Measurements from ENCODE around the gene CTDSPL.

CTDSPL gene

GRCh38 chr3:37862903-37863815 lies 1.5 kb downstream of the CTDSPL start:
- Histone ChIP-seq H2BK12ac (ENCODE audit: low read length in 2 of 2) (peak overlapping the region in 1 of 2 experiments; percentile 66), H3K79me1 (replicated peaks; ENCODE audit: low read length, poor library complexity, severe bottlenecking) (peaks cover 20% of the 10 kb centered on the region), H2AK5ac (ENCODE audit: low read length, severe bottlenecking) (peak overlapping the region; percentile 27), H3K27me3 (ENCODE audit: control insufficient read depth in 1 of 2, insufficient read depth in 1 of 2, low read length in 2 of 2) (no peaks in the 10 kb centered on the region), H3K14ac (ENCODE audit: low read length in 2 of 2) (peak overlapping the region in 1 of 2 experiments; percentile 3), H3K9me3 (ENCODE audit: control insufficient read depth, low read length) (no peaks in the 10 kb centered on the region), H3K4me3 (ENCODE audit: insufficient read depth in 1 of 2, low read depth in 1 of 2, low read length in 2 of 2) (peak overlapping the region; percentile 88 to 89), H3K18ac (ENCODE audit: low read depth in 1 of 2, low read length in 2 of 2) (peak overlapping the region; percentile 58 to 71), H3K4ac (ENCODE audit: low read depth in 1 of 2, low read length in 2 of 2) (peak overlapping the region in 1 of 2 experiments; percentile 77), H3K4me2 (ENCODE audit: low read length, poor library complexity, severe bottlenecking) (peak overlapping the region; percentile 68), H3K36me3 (ENCODE audit: control insufficient read depth in 1 of 2, insufficient read depth in 2 of 2, low read depth in 1 of 2, low read length in 2 of 2) (peaks cover 0 to 9% of the 10 kb centered on the region in 2 experiments), H3K27ac (ENCODE audit: low read length, poor library complexity, severe bottlenecking) (peak overlapping the region; percentile 39), H3K23ac (ENCODE audit: low read length in 2 of 2) (no peak overlapping the region), H3K4me1 (ENCODE audit: control insufficient read depth, insufficient read depth, low read depth, low read length) (peaks cover 26% of the 10 kb centered on the region), H2BK5ac (ENCODE audit: low read depth, low read length, poor library complexity, severe bottlenecking) (no peak overlapping the region), H2BK15ac (ENCODE audit: low read depth, poor library complexity, severe bottlenecking) (peak overlapping the region; percentile 41), H4K8ac (ENCODE audit: low read length) (no peak overlapping the region), H2BK120ac (ENCODE audit: low read depth, low read length) (peak overlapping the region; percentile 3), H3K9ac (ENCODE audit: low read length) (peak overlapping the region; percentile 81), H4K91ac (ENCODE audit: low read length) (peak overlapping the region; percentile 1), H2AFZ (ENCODE audit: low read depth, low read length) (no peak overlapping the region)
- no peak for DNase-seq
- WGBS: 30% methylated on average over 11 of the region's 13 CpGs

- H3K27me3 ChIP-seq (ENCODE audit: control insufficient read depth in 1 of 2, insufficient read depth in 1 of 2, low read length in 2 of 2): no peaks in the 10 kb centered on the region
- no peak overlapping the region for H2BK15ac ChIP-seq (ENCODE audit: low read depth, poor library complexity, severe bottlenecking)
- H2BK120ac ChIP-seq (ENCODE audit: low read depth, low read length): no peak overlapping the region
- H2BK5ac ChIP-seq (ENCODE audit: low read depth, low read length, poor library complexity, severe bottlenecking): no peak overlapping the region
- peaks cover 16% of the 10 kb centered on the region for H3K79me1 ChIP-seq (replicated peaks; ENCODE audit: low read length, poor library complexity, severe bottlenecking)
- H3K27ac ChIP-seq (ENCODE audit: low read length, poor library complexity, severe bottlenecking): peak overlapping the region; percentile 39
- H3K18ac ChIP-seq (ENCODE audit: low read depth in 1 of 2, low read length in 2 of 2): no peak overlapping the region
- no peak overlapping the region for H3K9ac ChIP-seq (ENCODE audit: low read length)
- H2AK5ac ChIP-seq (ENCODE audit: low read length, severe bottlenecking): no peak overlapping the region
- H3K4me1 ChIP-seq (ENCODE audit: control insufficient read depth, insufficient read depth, low read depth, low read length): peaks cover 26% of the 10 kb centered on the region
- WGBS: 31% methylated on average over 3 of the region's 5 CpGs
- no peak overlapping the region for H3K23ac ChIP-seq (ENCODE audit: low read length in 2 of 2)
- no peak overlapping the region for H3K14ac ChIP-seq (ENCODE audit: low read length in 2 of 2)
- peak overlapping the region; percentile 68 for H3K4me2 ChIP-seq (ENCODE audit: low read length, poor library complexity, severe bottlenecking)
- H3K4ac ChIP-seq (ENCODE audit: low read depth in 1 of 2, low read length in 2 of 2): no peak overlapping the region
- peak; percentile 19 for DNase-seq
- H4K91ac ChIP-seq (ENCODE audit: low read length): no peak overlapping the region
- H2BK12ac ChIP-seq (ENCODE audit: low read length in 2 of 2): no peak overlapping the region
- peaks cover 0 to 9% of the 10 kb centered on the region in 2 experiments for H3K36me3 ChIP-seq (ENCODE audit: control insufficient read depth in 1 of 2, insufficient read depth in 2 of 2, low read depth in 1 of 2, low read length in 2 of 2)
- H3K4me3 ChIP-seq (ENCODE audit: insufficient read depth in 1 of 2, low read depth in 1 of 2, low read length in 2 of 2): peak overlapping the region in 1 of 2 experiments; percentile 88
- no peaks in the 10 kb centered on the region for H3K9me3 ChIP-seq (ENCODE audit: control insufficient read depth, low read length)
- H4K8ac ChIP-seq (ENCODE audit: low read length): no peak overlapping the region
- H2AFZ ChIP-seq (ENCODE audit: low read depth, low read length): no peak overlapping the region
Measured at GRCh38 chr3:37863949-37864822, 2.5 kb downstream of the CTDSPL start.

- H3K36me3 ChIP-seq (ENCODE audit: control insufficient read depth in 1 of 2, insufficient read depth in 2 of 2, low read depth in 1 of 2, low read length in 2 of 2): peaks cover 0 to 8% of the 10 kb centered on the region in 2 experiments
- H2BK12ac ChIP-seq (ENCODE audit: low read length in 2 of 2): no peak overlapping the region
- H3K4ac ChIP-seq (ENCODE audit: low read depth in 1 of 2, low read length in 2 of 2): no peak overlapping the region
- no peak overlapping the region for H2AK5ac ChIP-seq (ENCODE audit: low read length, severe bottlenecking)
- no peak overlapping the region for H3K27ac ChIP-seq (ENCODE audit: low read length, poor library complexity, severe bottlenecking)
- no peak overlapping the region for H3K4me2 ChIP-seq (ENCODE audit: low read length, poor library complexity, severe bottlenecking)
- H3K18ac ChIP-seq (ENCODE audit: low read depth in 1 of 2, low read length in 2 of 2): no peak overlapping the region
- no peak overlapping the region for H2BK5ac ChIP-seq (ENCODE audit: low read depth, low read length, poor library complexity, severe bottlenecking)
- no peak overlapping the region for H3K14ac ChIP-seq (ENCODE audit: low read length in 2 of 2)
- no peak overlapping the region for H4K91ac ChIP-seq (ENCODE audit: low read length)
- H3K23ac ChIP-seq (ENCODE audit: low read length in 2 of 2): no peak overlapping the region
- no peak overlapping the region for H3K9ac ChIP-seq (ENCODE audit: low read length)
- DNase-seq: no peak
- H3K79me1 ChIP-seq (replicated peaks; ENCODE audit: low read length, poor library complexity, severe bottlenecking): peaks cover 12% of the 10 kb centered on the region
- H3K27me3 ChIP-seq (ENCODE audit: control insufficient read depth in 1 of 2, insufficient read depth in 1 of 2, low read length in 2 of 2): no peaks in the 10 kb centered on the region
- H2BK15ac ChIP-seq (ENCODE audit: low read depth, poor library complexity, severe bottlenecking): no peak overlapping the region
- WGBS: 43% methylated on average over 1 of the region's 1 CpG
- no peaks in the 10 kb centered on the region for H3K9me3 ChIP-seq (ENCODE audit: control insufficient read depth, low read length)
- H2BK120ac ChIP-seq (ENCODE audit: low read depth, low read length): no peak overlapping the region
- no peak overlapping the region for H4K8ac ChIP-seq (ENCODE audit: low read length)
- H3K4me3 ChIP-seq (ENCODE audit: insufficient read depth in 1 of 2, low read depth in 1 of 2, low read length in 2 of 2): no peak overlapping the region
- H2AFZ ChIP-seq (ENCODE audit: low read depth, low read length): no peak overlapping the region
- H3K4me1 ChIP-seq (ENCODE audit: control insufficient read depth, insufficient read depth, low read depth, low read length): peaks cover 25% of the 10 kb centered on the region
Measured at GRCh38 chr3:37864904-37865303, 3.2 kb downstream of the CTDSPL start.

GRCh38 chr3:37867144-37867543 lies 5.5 kb downstream of the CTDSPL start:
- no peak overlapping the region for H2BK12ac ChIP-seq (ENCODE audit: low read length in 2 of 2)
- H2AK5ac ChIP-seq (ENCODE audit: low read length, severe bottlenecking): no peak overlapping the region
- H3K4me3 ChIP-seq (ENCODE audit: insufficient read depth in 1 of 2, low read depth in 1 of 2, low read length in 2 of 2): no peak overlapping the region
- H3K36me3 ChIP-seq (ENCODE audit: control insufficient read depth in 1 of 2, insufficient read depth in 2 of 2, low read depth in 1 of 2, low read length in 2 of 2): no peaks in the 10 kb centered on the region
- H3K27ac ChIP-seq (ENCODE audit: low read length, poor library complexity, severe bottlenecking): no peak overlapping the region
- no peak overlapping the region for H2AFZ ChIP-seq (ENCODE audit: low read depth, low read length)
- no peak overlapping the region for H4K8ac ChIP-seq (ENCODE audit: low read length)
- no peaks in the 10 kb centered on the region for H3K9me3 ChIP-seq (ENCODE audit: control insufficient read depth, low read length)
- no peak overlapping the region for H2BK120ac ChIP-seq (ENCODE audit: low read depth, low read length)
- H3K23ac ChIP-seq (ENCODE audit: low read length in 2 of 2): no peak overlapping the region
- no peak overlapping the region for H4K91ac ChIP-seq (ENCODE audit: low read length)
- H2BK5ac ChIP-seq (ENCODE audit: low read depth, low read length, poor library complexity, severe bottlenecking): no peak overlapping the region
- peaks cover 6% of the 10 kb centered on the region for H3K79me1 ChIP-seq (replicated peaks; ENCODE audit: low read length, poor library complexity, severe bottlenecking)
- no peak overlapping the region for H3K18ac ChIP-seq (ENCODE audit: low read depth in 1 of 2, low read length in 2 of 2)
- no peaks in the 10 kb centered on the region for H3K27me3 ChIP-seq (ENCODE audit: control insufficient read depth in 1 of 2, insufficient read depth in 1 of 2, low read length in 2 of 2)
- no peak overlapping the region for H3K14ac ChIP-seq (ENCODE audit: low read length in 2 of 2)
- peaks cover 18% of the 10 kb centered on the region for H3K4me1 ChIP-seq (ENCODE audit: control insufficient read depth, insufficient read depth, low read depth, low read length)
- no peak overlapping the region for H3K4ac ChIP-seq (ENCODE audit: low read depth in 1 of 2, low read length in 2 of 2)
- no peak overlapping the region for H3K4me2 ChIP-seq (ENCODE audit: low read length, poor library complexity, severe bottlenecking)
- DNase-seq: no peak
- no peak overlapping the region for H3K9ac ChIP-seq (ENCODE audit: low read length)
- no peak overlapping the region for H2BK15ac ChIP-seq (ENCODE audit: low read depth, poor library complexity, severe bottlenecking)
- WGBS: no CpG with 5 or more reads among the region's 1 CpG
